GM12891 (cell line): ENCODE measurements around the gene SMIM9.

Experiments used
- POLR2A ChIP-seq: IDR thresholded peaks from 2 replicates; pipeline ENCODE4 v1.6.1; 2011; ENCODE audit warnings: low read depth, low read length, control low read depth
- POLR2AphosphoS5 ChIP-seq: IDR thresholded peaks from 2 replicates; pipeline ENCODE4 v1.6.1; 2011; ENCODE audit warnings: low read depth, low read length, control low read depth
- SPI1 ChIP-seq: IDR thresholded peaks from 2 replicates; pipeline ENCODE4 v1.6.1; 2011; ENCODE audit warnings: low read depth, low read length, control low read depth

- TF ChIP-seq POLR2AphosphoS5 (no peak), POLR2A (no peak), SPI1 (no peak)
Observed at GRCh38 chrX:154779261-154779660, 55.2 kb downstream of the SMIM9 start.
